Kidney (tissue), 14 donors: Measurements from ENCODE around the gene GRM3. TPM values are rescaled to one million over a fixed set of nuclear protein-coding genes. Genes with fewer than 3 reads are reported as not detected.

Experiments
- DNase-seq, 5 donors: peaks; one replicate each; pipeline ENCODE4 v3.0.0-alpha.2; 2013 to 2020
- FAIRE-seq: peaks from 2 replicates; lab custom pipeline; 2012; peaks lifted over from hg19 to GRCh38; lab: Jason Lieb, UNC
- H3K27ac ChIP-seq, 2 donors: one replicate each; pipeline ENCODE4 v1.7.0; 2013; ENCODE audit warnings: low read depth in 2 of 2, low read length in 2 of 2, inconsistent platforms in 1 of 2
- H3K27me3 ChIP-seq: one replicate; pipeline ENCODE4 v1.7.1; 2013; ENCODE audit warnings: low read length, inconsistent platforms; ENCODE audit not compliant: control insufficient read depth, insufficient read depth
- H3K36me3 ChIP-seq, 3 donors: one replicate each; pipeline versions ENCODE4 v1.7.0 to v1.7.1; 2013; ENCODE audit warnings: low read length in 3 of 3, control low read depth in 1 of 3, inconsistent platforms in 1 of 3; ENCODE audit not compliant: insufficient read depth in 3 of 3, control insufficient read depth in 2 of 3
- H3K4me1 ChIP-seq, 3 donors: one replicate each; pipeline versions ENCODE4 v1.7.0 to v1.7.1; 2013; ENCODE audit warnings: low read length in 3 of 3, inconsistent platforms in 1 of 3, low read depth in 1 of 3; ENCODE audit not compliant: control insufficient read depth in 2 of 3, insufficient read depth in 2 of 3
- H3K4me3 ChIP-seq, 3 donors: one replicate each; pipeline versions ENCODE4 v1.7.0 to v1.8.1; 2013; ENCODE audit warnings: low read length in 3 of 3, control low read depth in 1 of 3, inconsistent platforms in 1 of 3
- H3K9ac ChIP-seq, 3 donors: one replicate each; pipeline versions ENCODE4 v1.7.0 to v1.7.1; 2013; ENCODE audit warnings: low read length in 3 of 3, control low read depth in 1 of 3, inconsistent platforms in 1 of 3
- H3K9me3 ChIP-seq, 3 donors: one replicate each; pipeline versions ENCODE4 v1.7.0 to v1.7.1; 2013; ENCODE audit warnings: low read length in 3 of 3, control low read depth in 1 of 3, inconsistent platforms in 1 of 3; ENCODE audit not compliant: control insufficient read depth in 2 of 3, insufficient read depth in 1 of 3
- intact Hi-C: fragments of 100-400 bp; cut with DNase I; formaldehyde crosslinking; loops from one replicate; pipeline ENCODE4 v1.11.1; 2022
- polyA plus RNA-seq: library from polyadenylated mRNA; stranded (reverse); fragments of 350-450 nt; fragmentation: Illumina TruSeq; extraction: RNeasy Lipid Tissue Mini Kit (QIAGEN cat#74804); gene quantifications from one replicate; pipeline ENCODE4 v1.2.3, GENCODE V29; 2014; ENCODE audit warnings: low read depth, low replicate concordance; ENCODE audit not compliant: insufficient read depth
- total RNA-seq: library from RNA; stranded (reverse); fragmentation: NEBNext Ultra II Directional; extraction: Animal tissue kit (Norgen Biotek cat#: 25700); gene quantifications from one replicate; pipeline ENCODE4 v1.2.1, GENCODE V29; 2021
- TF ChIP-seq, protein P1 (sequence below): IDR thresholded peaks from 3 replicates; pipeline ENCODE4 v1.5.1; 2012; ENCODE audit warnings: mild to moderate bottlenecking, moderate library complexity, borderline replicate concordance; ENCODE audit not compliant: insufficient read depth; ENCODE audit errors: extremely low read depth
- donor health status: control.
- donor health status: control.
- donor health status: control.
- donor health status: control.
- donor health status: control.
- donor health status: DM: yes; HTN: yes; CAD: no.
- donor health status: Normal renal cell carcinoma (clear cell type).

The GRM3 gene
- total and polyA plus RNA-seq, 2 donors from 2014 or later: not detected

DNA sequence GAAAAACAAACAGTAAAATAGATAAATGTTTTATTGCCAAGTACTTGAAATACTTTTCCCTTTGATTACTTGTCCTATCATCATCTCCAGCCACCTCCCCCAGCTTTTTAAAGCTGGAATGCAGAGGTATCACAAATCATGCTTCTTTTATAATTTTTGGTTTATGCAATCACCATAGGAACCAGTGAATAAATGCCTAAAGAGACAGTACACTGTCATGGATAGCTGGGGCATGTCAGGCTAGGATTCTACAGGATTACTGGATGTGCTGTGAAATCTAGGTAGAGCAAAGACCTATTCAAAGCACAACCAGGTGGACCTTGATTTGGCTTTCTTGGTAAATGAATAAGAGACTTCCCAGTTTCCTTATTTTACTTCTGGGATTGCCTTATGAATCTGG, 257.2 kb downstream of the GRM3 start:
- no peak overlapping the region for H3K27ac ChIP-seq
- intact Hi-C loops: no loop called here
- H3K9me3 ChIP-seq: no peaks in the 10 kb centered on the region
- DNase-seq (no peak), FAIRE-seq (no peak)
- TF ChIP-seq, protein P1, sequence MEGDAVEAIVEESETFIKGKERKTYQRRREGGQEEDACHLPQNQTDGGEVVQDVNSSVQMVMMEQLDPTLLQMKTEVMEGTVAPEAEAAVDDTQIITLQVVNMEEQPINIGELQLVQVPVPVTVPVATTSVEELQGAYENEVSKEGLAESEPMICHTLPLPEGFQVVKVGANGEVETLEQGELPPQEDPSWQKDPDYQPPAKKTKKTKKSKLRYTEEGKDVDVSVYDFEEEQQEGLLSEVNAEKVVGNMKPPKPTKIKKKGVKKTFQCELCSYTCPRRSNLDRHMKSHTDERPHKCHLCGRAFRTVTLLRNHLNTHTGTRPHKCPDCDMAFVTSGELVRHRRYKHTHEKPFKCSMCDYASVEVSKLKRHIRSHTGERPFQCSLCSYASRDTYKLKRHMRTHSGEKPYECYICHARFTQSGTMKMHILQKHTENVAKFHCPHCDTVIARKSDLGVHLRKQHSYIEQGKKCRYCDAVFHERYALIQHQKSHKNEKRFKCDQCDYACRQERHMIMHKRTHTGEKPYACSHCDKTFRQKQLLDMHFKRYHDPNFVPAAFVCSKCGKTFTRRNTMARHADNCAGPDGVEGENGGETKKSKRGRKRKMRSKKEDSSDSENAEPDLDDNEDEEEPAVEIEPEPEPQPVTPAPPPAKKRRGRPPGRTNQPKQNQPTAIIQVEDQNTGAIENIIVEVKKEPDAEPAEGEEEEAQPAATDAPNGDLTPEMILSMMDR: no peak
- no peaks in the 10 kb centered on the region for H3K4me1 ChIP-seq
- no peaks in the 10 kb centered on the region for H3K36me3 ChIP-seq
- H3K9ac ChIP-seq: no peak overlapping the region
- H3K27me3 ChIP-seq: no peaks in the 10 kb centered on the region
- H3K4me3 ChIP-seq: no peak overlapping the region

DNA sequence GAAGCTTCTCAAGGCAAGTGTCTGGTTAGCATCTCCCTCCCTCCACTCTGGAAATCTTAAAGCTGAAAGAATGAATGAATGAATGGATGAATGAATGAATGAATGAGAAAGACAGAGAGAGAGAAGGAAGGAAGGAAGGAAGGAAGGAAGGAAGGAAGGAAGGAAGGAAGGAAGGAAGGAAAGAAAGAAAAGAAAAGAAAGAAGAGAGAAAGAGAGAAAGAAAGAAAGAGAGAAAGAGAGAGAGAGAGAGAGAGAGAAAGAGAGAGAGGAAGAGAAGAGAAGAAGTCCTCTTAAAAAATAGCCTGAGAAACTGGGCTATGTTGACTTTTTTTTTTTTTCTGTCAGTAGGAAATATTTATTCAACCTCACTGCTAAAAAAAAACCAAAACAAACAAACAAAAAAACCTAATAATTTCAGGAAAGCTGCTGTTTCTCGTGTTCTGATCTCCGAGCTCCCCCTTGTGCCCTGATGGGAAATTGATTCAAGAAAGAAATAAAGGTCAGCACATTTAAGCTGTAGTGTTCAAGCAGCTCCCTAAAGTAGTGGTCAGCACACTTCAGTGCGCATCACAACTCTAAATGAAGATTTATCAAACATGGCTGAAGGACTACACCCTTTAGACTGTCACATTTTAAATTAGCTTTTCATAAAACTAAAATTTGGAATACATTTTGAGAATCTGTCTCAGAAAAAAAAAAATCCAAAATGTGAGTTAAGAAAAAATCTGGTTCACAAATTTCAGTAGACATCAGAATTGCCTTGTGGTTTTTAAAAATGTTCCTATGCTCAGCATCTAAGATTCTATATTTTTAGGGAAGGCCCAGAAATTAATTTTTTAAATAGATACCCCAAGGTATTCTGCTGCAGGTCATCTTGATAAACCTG, 261.5 kb downstream of the GRM3 start:
- peak in 3 of 5 donors; percentile 13 to 56 (median 45) for DNase-seq
- peak; percentile 33 for FAIRE-seq
- H3K4me1 ChIP-seq: no peaks in the 10 kb centered on the region

DNA sequence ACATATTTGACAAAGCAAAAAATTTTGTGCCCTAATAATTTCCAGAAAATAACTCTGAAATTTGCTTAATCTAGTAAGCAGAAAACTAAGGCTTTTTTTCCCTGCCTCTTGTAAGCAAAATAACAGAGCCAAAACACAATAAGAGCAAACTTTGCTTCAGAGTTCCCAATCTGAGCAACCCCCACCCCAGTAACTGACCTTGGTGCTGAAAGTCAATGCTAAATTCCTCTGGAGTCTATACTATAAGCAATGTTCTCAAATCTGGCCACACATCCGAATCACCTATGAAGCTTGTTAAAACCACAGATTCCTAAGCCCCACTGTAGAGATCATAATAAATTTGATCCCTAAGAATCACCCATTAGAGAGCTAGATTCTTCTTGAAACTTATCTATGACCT, 265.2 kb downstream of the GRM3 start:
- H3K27ac ChIP-seq: no peak overlapping the region
- no peaks in the 10 kb centered on the region for H3K9me3 ChIP-seq
- peak in 3 of 5 donors; percentile 25 to 63 (median 51) for DNase-seq
- no peak overlapping the region for H3K4me3 ChIP-seq
- H3K36me3 ChIP-seq: no peaks in the 10 kb centered on the region
- intact Hi-C loops: no loop called here
- no peak for FAIRE-seq
- TF ChIP-seq, protein P1: no peak
- H3K9ac ChIP-seq: no peak overlapping the region
- no peaks in the 10 kb centered on the region for H3K4me1 ChIP-seq
- H3K27me3 ChIP-seq: no peaks in the 10 kb centered on the region

More for the DNA sequence above, 261.5 kb downstream of the GRM3 start:
- no peak overlapping the region for H3K4me3 ChIP-seq
- H3K9me3 ChIP-seq: no peaks in the 10 kb centered on the region
- no peaks in the 10 kb centered on the region for H3K27me3 ChIP-seq
- no peaks in the 10 kb centered on the region for H3K36me3 ChIP-seq
- TF ChIP-seq, protein P1: peak; percentile 47
- no peak overlapping the region for H3K9ac ChIP-seq
- intact Hi-C loops: no loop called here
- H3K27ac ChIP-seq: no peak overlapping the region
